ENCODE measurements around the gene SDC3. TPM values are rescaled to one million over a fixed set of nuclear protein-coding genes. Genes with fewer than 3 reads are reported as not detected.
"Not testable (repeated sequence)": the region's sequence is repeated elsewhere in the genome, so short reads cannot be mapped to it uniquely, and the experiment has no call there.

Gene SDC3
- total and polyA plus RNA-seq, 2 donors (not counting 1 experiment from before 2014, with no cell fraction given), result 0.30 to 4.6 TPM

GRCh38 chr1:30948813-30949486 lies 40.4 kb upstream of the SDC3 start:
- H3K27me3 Mint-ChIP-seq; H3K9me3 ChIP-seq (ENCODE audit: control extremely low read depth in 1 of 3, control insufficient read depth in 2 of 3, insufficient read depth in 1 of 3, low read length in 2 of 3); CTCF ChIA-PET; intact Hi-C loops (cut with micrococcal nuclease); ATAC-seq (ENCODE audit: low read depth); H3K27me3 ChIP-seq (replicated peaks in 1 of 4; ENCODE audit: control extremely low read depth in 1 of 4, control insufficient read depth in 3 of 4, insufficient read depth in 4 of 4, low read length in 3 of 4); H3K9me3 Mint-ChIP-seq (ENCODE audit: insufficient read depth); H3K9ac ChIP-seq (ENCODE audit: low read length); POLR2A ChIA-PET; DNase-seq; H2AFZ ChIP-seq (ENCODE audit: insufficient read depth, low read depth, low read length, poor library complexity, severe bottlenecking); H3K4me3 ChIP-seq (ENCODE audit: control extremely low read depth in 1 of 5, extremely low read depth in 1 of 5, insufficient read depth in 1 of 5, low read depth in 2 of 5, low read length in 4 of 5); H3K27ac ChIP-seq (ENCODE audit: low read length in 2 of 2); H3K4me2 ChIP-seq (replicated peaks; ENCODE audit: low read depth, low read length, poor library complexity, severe bottlenecking); H3K4me3 Mint-ChIP-seq; H3K4me1 ChIP-seq (ENCODE audit: control insufficient read depth in 2 of 2, insufficient read depth in 2 of 2, low read length in 2 of 2); H3K4me1 Mint-ChIP-seq: not testable (repeated sequence)
- peaks cover 12 to 87% of the 10 kb centered on the region in 2 experiments for H3K36me3 ChIP-seq (replicated peaks in 1 of 2; ENCODE audit: control extremely low read depth in 1 of 2, control insufficient read depth in 1 of 2, extremely low read depth in 1 of 2, insufficient read depth in 2 of 2, low read length in 1 of 2)
- no CpG with 5 or more reads among the region's 5 CpGs for WGBS (ENCODE audit: insufficient coverage)
- peaks cover 25% of the 10 kb centered on the region for H4K20me1 ChIP-seq (ENCODE audit: control insufficient read depth, insufficient read depth, low read length, poor library complexity, severe bottlenecking)
- H3K79me2 ChIP-seq (ENCODE audit: control insufficient read depth, insufficient read depth, low read length), result peaks cover 22% of the 10 kb centered on the region
- peak overlapping the region; percentile 41 for H3K27ac Mint-ChIP-seq

GRCh38 chr1:30948278-30948677 lies 39.7 kb upstream of the SDC3 start:
- H3K4me1 Mint-ChIP-seq, result peaks cover 7% of the 10 kb centered on the region
- H3K27ac ChIP-seq (ENCODE audit: low read length in 2 of 2), result no peak overlapping the region
- no peaks in the 10 kb centered on the region for H3K27me3 ChIP-seq (replicated peaks in 1 of 4; ENCODE audit: control extremely low read depth in 1 of 4, control insufficient read depth in 3 of 4, insufficient read depth in 4 of 4, low read length in 3 of 4)
- H3K27ac Mint-ChIP-seq, result no peak overlapping the region
- no peaks in the 10 kb centered on the region for H3K9me3 Mint-ChIP-seq (ENCODE audit: insufficient read depth)
- no peak overlapping the region for H3K4me2 ChIP-seq (replicated peaks; ENCODE audit: low read depth, low read length, poor library complexity, severe bottlenecking)
- 100% methylated on average over 2 of the region's 3 CpGs for WGBS (ENCODE audit: insufficient coverage)
- peaks cover 20% of the 10 kb centered on the region for H3K79me2 ChIP-seq (ENCODE audit: control insufficient read depth, insufficient read depth, low read length)
- H3K4me1 ChIP-seq (ENCODE audit: control insufficient read depth in 2 of 2, insufficient read depth in 2 of 2, low read length in 2 of 2), result no peaks in the 10 kb centered on the region
- H3K4me3 Mint-ChIP-seq, result no peak overlapping the region
- no peaks in the 10 kb centered on the region for H3K27me3 Mint-ChIP-seq
- H3K4me3 ChIP-seq (ENCODE audit: control extremely low read depth in 1 of 5, extremely low read depth in 1 of 5, insufficient read depth in 1 of 5, low read depth in 2 of 5, low read length in 4 of 5), result no peak overlapping the region
- no peak for DNase-seq
- TF ChIP-seq CTCF (IDR thresholded peaks at IDR 0.05) (no peak), EZH2 (IDR thresholded peaks at IDR 0.05; ENCODE audit: borderline replicate concordance, insufficient read depth, low read depth, low read length, poor library complexity, severe bottlenecking) (no peak)
- peaks cover 14 to 85% of the 10 kb centered on the region in 2 experiments for H3K36me3 ChIP-seq (replicated peaks in 1 of 2; ENCODE audit: control extremely low read depth in 1 of 2, control insufficient read depth in 1 of 2, extremely low read depth in 1 of 2, insufficient read depth in 2 of 2, low read length in 1 of 2)
- POLR2A ChIA-PET, result no interaction called here
- H3K9ac ChIP-seq (ENCODE audit: low read length), result no peak overlapping the region
- H4K20me1 ChIP-seq (ENCODE audit: control insufficient read depth, insufficient read depth, low read length, poor library complexity, severe bottlenecking), result peaks cover 30% of the 10 kb centered on the region
- CTCF ChIA-PET, result no interaction called here
- no peak for ATAC-seq (ENCODE audit: low read depth)
- intact Hi-C loops (cut with micrococcal nuclease), result no loop called here
- no peaks in the 10 kb centered on the region for H3K9me3 ChIP-seq (ENCODE audit: control extremely low read depth in 1 of 3, control insufficient read depth in 2 of 3, insufficient read depth in 1 of 3, low read length in 2 of 3)
- no peak overlapping the region for H2AFZ ChIP-seq (ENCODE audit: insufficient read depth, low read depth, low read length, poor library complexity, severe bottlenecking)

Measured in B cell (primary cell).